Measurements from ENCODE around the gene SLC9A8.

Gene SLC9A8

DNA sequence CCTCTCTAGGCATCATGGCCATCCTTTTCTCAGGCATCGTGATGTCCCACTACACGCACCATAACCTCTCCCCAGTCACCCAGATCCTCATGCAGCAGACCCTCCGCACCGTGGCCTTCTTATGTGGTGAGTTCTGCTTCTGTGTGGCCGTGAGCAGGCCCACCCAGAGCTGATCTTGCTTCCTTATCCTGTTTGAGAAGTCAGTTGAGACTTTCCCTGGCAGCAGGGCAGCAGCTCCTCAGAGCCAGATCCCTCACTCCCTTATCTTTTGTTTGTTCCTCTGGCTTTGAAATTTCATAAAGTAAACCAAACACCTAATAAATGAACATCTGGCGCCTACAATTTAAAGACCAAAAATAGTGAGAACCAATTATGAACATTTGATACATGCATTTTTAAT is 62.1 kb downstream of the SLC9A8 start:
- DNase-seq (ENCODE audit: low read depth in 4 of 4, low spot score in 1 of 4), result no peak

DNA sequence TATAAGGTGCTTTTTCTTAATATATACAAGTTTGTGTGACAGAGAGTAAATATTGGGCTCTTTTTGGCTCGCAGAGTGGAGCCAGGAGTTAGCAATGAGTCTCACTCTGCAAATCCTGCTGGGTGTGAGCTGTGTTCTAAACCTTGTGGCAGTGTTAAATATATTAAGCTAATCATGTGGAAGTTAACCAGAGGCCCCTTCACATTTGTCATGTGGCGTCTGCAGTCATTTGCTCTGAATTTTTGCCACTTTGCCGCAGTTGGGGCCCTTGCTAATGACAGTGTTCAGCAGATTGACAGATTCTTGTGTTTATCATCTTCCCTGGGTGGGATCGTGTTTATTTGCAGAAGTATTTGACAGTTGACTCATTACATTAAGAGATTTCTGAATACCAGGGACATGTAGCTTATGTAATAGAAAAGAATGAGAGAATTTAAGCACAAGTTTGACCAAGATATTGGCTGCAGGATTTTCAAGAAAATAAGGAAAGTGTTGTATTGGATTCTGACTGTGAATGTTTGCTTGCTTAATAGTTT is 64.8 kb downstream of the SLC9A8 start:
- no peak for DNase-seq (ENCODE audit: low read depth in 4 of 4, low spot score in 1 of 4)

DNA sequence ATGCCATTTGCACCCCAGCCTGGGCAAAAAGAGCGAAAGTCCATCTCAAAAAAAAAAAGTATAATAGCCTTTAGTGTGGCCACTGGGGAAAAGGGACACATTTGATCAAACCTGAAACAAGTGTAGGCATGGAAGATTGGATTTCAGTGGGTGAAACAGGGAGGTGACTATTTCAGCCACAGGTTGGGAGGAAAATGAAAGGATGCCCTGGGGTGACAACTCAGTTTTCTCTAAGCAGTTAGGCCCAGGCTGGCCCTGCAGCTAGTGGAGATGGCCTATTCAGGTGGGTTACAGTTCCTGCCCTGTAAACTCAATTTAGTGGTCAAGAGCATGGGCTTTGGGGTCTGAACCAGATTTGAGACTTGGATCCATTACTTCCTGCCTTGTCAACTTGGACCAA is 66.3 kb downstream of the SLC9A8 start:
- no peak for DNase-seq (ENCODE audit: low read depth in 4 of 4, low spot score in 1 of 4)

DNA sequence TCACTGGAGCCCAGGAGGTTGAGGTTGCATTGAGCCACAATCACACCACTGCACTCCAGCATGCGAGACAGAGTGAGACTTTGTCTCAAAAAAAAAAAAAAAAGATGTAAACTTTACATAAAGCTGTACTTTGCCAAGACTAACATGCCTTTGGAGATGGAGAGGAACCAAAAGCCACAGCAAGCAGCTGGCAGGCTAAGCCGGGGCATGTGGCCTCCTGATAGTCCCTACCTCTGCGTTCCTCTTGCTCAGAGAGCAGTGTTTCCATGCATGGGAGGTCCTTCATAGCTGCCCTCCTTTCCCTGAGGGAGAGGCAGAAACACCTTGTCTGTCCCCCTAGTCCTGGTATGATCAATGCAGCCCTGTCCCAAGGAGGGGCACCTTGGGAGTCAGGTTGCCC is 67.5 kb downstream of the SLC9A8 start:
- no peak for DNase-seq (ENCODE audit: low read depth in 4 of 4, low spot score in 1 of 4)

DNA sequence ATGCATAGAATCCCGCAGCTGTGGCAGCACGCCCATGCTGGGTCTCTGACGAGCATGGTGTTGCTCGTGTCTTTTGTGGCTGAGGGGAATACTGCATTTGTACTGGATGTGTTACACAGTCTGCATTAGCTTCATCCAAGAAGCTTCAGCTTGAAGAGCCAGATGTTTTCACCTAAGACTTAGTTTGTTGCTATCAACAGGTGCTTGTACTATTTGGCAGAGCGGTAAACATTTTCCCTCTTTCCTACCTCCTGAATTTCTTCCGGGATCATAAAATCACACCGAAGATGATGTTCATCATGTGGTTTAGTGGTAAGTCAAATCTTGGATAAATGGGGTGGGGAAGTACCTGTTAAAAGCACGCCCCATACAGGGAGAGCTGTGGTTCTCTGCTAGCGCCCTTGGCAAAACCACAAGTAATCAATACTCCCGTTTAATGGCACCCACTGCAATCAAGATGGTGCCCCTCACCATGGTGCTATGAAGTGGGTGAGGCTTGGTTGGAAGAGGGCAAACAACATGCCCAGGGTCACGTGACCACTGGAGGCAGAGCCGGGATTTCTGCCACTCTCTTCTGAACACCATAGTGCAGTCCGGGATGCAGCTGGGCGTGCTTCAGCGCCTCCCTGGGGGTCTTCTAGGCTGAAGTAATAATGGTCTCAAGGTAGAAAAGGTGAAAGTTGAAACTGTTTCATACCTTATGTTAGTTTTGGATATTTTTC is 68.3 kb downstream of the SLC9A8 start:
- no peak for DNase-seq (ENCODE audit: low read depth in 4 of 4, low spot score in 1 of 4)

DNA sequence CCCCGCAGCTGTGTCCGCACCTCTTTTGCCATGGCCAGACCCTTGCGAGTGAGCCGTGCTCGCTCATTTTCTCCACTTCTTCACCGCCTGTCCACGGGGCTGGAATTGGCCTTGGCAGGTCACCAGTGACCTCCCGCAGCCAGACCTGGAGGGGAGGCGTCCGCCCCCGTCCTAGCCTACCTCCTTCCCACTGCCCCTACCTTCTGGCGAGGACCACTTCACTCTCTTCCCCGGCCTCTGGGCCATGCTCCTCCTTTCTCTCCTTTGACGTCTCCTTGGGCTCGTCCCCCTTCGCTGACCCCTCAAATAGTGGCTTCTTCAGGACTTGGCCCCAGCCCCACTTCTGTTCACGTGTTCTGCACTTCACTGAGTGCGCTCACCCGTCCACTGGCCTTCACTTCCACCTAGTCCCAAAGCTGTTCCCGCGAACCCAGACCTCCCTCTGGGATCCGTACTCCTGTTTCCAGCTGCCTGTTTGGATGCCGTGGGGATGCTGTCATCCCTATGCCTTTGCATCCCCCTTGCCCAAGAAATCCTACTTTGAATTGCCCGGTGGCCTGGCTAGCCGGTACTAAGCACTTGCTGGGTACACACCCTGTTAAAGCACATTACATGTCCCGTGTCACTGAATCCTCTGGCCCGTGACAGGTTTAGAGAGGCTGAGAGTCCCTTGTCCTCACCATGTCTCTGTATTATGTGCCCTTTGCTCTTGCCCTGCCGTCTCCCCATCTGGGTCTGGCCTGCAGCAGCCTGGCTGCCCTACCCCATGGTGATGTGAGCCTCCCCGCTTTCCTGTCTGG is 69.7 kb downstream of the SLC9A8 start:
- no peak for DNase-seq (ENCODE audit: low read depth in 4 of 4, low spot score in 1 of 4)

DNA sequence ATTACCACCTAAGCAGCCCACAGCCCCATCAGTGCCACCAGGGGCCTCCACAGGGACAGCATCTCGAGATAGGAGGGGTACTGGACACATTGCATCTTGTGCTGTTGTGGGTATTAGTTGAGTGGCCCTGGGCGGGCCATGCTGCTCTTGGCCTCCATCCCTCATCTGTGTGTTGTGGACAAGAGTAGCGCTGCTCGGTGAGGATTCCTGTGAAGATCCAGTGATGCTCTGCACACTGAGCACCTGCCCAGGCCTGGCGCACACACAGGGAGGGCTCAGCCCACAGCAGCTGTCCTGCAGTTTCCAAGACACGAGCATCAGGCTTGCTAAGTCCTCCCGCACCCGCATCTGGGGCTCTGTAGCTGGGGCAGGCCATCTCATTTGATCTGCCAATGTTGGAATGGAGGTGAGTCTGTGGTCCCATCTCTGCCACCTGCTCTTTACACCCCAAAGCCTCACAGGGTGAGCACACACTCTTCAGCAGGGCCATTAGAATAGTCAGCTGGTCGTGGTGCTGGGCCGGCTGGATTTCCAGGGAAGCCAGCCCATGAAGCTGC is 70.7 kb downstream of the SLC9A8 start:
- DNase-seq (ENCODE audit: low read depth in 4 of 4, low spot score in 1 of 4), result no peak

DNA sequence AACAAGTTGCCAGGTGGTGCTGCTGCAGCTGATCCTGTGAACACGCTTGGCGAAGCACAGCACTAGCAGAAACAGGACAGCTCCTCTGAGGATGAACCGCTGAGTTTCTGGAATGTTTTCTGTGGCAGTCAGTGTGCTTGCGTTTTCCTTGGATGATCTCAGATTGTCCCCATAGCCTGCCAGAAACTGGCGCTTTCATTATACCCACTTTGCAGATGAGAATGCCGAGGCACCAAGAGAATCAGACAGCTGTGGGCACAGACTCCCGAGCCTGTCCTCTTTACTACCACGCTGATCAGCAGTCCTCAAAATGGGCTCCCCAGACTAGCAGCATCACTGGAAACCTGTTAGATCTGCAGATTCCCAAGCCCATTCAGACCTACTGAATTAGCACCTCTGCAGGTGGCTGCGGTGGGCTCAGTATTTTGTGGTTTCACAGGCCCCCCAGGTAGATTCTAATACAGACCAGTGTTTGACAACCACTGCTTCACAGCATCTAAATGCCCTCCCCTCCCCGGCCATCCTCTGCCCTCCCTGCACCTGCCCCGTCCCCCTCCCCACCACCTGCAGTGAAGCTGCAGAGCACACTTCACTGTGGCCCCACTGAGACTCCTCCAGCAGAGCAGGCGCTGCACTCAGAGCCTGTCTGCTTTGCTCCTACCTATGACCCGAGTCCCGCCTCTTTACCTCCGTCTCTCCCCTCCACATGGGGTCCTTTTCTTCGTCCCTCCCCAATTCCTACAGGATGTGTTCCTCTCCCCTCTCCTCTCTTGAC is 73.1 kb downstream of the SLC9A8 start:
- DNase-seq (ENCODE audit: low read depth in 4 of 4, low spot score in 1 of 4), result no peak

DNA sequence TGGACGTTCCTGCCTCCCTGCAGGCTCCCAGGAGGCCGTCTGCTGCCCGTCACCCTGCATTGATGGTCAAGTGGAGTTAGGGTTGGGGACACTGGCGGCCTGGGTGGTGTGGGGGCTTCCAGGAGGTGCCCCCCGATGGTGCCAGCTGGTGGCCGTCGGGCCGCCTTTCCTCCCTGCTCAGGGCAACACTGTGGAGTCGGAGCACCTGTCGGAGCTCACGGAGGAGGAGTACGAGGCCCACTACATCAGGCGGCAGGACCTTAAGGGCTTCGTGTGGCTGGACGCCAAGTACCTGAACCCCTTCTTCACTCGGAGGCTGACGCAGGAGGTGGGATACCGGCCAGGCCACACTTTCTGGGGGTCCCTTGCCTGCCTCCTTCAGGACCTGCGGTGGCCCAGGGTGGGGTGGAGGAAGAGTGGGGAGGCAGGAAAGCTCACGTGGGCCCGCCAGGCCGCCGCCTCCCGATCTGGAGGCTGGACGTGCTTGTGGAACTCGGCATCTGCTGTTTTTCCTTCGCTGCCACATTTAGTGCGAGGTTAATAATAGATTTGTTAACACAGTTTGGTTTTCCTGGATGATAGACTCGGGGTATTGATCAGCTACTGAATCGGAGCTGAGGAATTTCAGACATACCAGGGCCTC is 74.1 kb downstream of the SLC9A8 start:
- no peak for DNase-seq (ENCODE audit: low read depth in 4 of 4, low spot score in 1 of 4)

DNA sequence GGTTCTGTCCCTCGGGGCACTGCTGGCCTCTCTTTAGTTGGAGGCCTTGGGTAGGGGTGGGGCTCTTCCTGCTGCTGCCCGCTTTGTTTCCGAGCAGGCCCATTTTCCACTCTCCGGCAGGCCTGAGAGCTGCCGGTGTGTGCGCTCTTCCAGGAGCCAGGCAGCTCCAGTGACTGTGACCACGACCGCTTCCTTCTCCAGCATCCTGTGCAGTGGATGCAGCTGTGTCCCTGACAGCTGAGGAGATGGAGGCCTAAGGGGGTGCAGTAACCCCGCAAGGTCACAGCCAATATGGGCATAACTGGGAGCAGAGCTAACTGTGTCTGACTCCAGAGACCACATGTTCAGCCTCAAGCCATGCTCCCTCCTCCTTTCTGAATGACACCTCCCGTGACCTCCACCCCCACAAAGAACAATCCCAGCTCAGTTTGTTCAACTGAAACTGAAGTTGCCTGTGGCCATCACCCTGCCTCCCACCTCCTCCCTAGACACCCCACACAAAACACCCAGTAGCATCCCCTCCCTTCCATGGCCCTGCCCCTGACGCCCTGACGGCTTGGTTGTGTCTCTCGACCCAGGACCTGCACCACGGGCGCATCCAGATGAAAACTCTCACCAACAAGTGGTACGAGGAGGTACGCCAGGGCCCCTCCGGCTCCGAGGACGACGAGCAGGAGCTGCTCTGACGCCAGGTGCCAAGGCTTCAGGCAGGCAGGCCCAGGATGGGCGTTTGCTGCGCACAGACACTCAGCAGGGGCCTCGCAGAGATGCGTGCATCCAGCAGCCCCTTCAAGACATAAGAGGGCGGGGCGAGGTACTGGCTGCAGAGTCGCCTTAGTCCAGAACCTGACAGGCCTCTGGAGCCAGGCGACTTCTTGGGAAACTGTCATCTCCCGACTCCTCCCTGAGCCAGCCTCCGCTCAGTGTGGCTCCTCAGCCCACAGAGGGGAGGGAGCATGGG is 74.9 kb downstream of the SLC9A8 start:
- no peak for DNase-seq (ENCODE audit: low read depth in 4 of 4, low spot score in 1 of 4)

DNA sequence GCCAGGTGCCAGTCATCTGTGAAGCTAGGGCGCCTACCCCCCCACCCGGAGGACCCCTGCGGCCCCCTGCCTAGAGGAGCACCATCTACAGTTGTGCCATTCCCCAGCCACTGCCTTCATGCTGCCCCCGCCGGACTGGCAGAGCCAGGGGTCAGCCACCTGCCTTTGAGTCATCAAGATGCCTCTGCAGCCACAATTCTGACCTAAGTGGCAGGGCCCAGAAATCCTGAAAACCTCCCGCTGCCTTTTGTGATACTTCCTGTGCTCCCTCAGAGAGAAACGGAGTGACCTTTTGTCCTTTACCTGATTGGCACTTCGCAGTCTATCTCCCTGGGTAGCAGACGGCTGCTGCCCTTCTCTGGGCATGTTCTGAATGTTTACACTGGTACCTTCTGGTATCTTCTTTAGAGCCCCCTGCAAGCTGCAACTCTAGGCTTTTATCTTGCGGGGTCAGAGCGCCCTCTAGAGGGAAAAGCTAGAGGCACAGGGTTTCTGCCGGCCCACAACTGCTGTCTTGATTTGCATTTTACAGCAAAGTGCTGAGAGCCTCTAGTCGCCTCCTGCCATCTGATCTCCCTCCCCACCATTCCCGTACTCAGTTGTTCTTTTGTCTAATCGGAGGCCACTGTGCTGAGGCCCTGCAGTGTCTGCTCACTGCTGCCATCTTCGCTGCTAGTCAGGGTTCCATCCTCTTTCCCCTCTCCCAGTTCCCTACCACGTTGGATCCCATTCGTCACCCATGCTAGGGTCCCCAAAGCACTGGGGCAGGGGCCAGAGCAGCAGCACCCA is 75.8 kb downstream of the SLC9A8 start:
- peak in 3 of 4 experiments; percentile 30 to 46 (median 41) for DNase-seq (ENCODE audit: low read depth in 4 of 4, low spot score in 1 of 4)

DNA sequence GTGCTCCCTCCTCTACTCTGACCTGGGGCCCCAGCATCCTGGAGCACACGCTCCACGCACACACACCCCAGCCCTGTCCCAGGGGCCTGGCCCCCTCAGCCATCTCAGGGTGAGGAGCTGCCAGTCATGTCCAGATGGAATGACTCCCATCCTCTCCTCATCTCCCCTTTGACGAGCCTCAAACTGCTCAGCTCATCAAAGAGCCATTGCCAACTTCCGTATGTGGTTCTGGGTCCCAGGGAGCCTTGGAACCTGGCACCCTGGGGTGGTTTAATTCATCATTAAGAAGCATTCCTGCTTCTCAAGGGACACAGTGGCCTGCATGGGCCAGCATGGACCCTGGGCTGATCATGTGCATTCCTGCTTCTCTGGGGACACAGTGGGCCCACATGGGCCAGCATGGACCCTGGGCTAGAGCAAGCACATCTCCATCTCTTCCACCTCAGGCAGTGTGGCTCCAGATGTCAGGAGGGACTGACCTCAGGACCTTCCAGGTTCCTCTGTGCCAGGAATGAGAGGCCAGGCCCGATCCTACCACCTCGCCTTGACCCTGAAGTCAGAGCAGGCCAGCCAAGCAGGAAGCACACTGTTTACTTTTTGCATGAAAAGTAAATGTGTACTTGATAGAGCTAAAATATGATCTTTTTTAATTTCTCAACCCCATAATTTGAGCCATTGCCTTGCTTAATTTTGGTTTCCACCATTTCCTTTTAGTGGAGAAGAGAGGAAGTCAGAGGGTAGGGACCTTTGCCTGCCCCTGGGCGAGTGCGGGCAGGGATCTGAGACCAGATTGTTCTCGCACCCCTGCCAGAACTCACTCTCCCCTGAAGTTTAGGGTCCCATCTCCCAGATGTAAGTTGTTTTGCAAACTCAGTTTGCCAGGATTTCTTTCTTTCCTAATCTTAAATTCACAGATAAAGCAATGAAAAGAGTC is 76.6 kb downstream of the SLC9A8 start:
- no peak for DNase-seq (ENCODE audit: low read depth in 4 of 4, low spot score in 1 of 4)

DNA sequence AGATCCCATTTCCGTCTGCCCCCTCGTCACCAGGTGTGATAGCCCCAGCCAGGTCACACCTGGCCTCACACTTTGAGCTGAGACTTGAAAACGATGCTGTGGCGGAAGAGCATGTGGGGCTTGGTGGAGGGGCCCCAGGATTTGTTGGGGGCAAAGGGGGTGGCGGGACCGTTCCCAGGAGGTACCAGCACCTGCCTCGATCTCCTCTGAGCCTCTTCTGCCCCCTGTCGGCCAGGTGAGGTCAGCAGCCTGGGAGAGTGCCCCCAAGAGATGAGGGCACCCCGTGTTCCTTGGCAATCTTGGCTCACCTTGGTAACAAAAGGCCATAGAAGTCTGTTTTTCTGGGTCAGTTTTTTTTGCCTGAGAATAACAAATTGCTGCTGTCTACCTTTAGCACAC is 77.3 kb downstream of the SLC9A8 start:
- DNase-seq (ENCODE audit: low read depth in 4 of 4, low spot score in 1 of 4), result no peak

DNA sequence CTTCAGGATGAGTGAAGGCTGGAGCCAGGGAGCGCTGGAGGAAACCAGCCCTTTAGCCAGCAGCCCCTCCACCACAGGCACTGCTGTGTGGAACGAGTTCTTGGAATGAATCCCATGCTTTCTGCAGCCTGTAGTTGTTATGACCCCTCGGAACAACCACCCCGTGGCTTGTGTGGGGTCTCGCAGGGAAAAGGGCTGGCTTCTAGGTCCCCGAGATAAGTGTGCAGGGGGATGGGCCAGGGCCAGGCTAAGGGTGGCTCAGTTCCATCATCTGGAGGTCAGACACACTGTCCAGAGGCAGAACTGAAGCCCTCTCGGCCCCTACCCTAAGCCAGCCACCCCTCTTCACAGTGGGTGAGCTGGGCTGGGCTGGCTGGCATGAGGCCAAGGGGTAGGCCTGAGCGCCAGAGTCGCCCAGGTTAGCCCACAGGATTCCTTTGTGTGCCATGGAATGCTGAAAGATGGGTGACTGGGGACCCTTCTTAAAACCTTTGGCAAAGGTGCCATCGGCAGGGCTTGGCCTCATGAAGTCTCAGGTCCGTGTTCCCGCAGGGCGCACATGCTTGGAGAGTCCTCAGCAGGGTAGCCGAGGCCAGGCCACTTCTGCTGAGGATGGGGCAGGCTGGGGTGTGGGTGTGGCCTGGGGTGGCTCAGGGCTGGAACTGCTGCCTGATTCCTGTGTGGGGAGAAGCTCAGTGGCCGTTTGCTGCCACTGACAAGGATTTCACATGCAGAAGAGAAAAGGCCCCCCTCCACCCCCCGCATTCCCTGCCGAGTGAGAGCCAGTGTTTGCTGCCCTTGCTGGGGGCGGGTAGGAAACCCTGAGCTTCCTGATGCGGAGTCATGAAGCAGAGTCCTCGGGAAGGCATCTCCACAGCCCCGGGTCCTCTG is 78.1 kb downstream of the SLC9A8 start:
- no peak for DNase-seq (ENCODE audit: low read depth in 4 of 4, low spot score in 1 of 4)

DNA sequence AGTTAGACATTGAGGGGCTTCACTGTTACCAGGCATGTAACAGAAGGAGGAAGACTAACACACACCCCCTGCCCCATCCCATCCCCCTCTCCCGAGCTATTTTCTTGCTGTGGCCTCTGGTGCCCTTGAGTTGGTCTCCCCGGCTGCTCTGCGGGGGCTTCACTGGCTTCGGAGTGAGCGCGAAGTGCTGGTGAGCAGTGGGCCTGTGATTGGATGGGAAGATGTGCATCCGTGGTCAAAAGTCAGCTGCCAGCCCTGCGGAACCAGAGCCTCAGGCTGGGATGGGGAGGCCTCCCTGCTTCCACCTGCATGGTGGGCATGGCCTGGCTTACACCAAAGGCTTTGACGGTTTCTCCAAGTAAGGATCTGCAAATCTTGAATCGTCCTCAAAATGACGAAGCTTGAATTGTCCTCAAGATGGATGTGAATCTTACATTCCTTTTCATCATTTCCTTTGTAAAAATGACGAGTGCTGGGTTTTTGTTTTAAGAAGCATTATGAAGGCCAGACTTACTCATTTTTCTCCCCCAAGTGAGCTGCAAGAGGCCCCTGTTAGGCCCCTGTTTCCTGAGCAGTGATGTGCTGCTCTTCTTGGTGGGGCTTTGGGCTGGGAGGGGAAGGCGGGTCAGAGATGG is 79.0 kb downstream of the SLC9A8 start:
- DNase-seq (ENCODE audit: low read depth in 4 of 4, low spot score in 1 of 4), result no peak

DNA sequence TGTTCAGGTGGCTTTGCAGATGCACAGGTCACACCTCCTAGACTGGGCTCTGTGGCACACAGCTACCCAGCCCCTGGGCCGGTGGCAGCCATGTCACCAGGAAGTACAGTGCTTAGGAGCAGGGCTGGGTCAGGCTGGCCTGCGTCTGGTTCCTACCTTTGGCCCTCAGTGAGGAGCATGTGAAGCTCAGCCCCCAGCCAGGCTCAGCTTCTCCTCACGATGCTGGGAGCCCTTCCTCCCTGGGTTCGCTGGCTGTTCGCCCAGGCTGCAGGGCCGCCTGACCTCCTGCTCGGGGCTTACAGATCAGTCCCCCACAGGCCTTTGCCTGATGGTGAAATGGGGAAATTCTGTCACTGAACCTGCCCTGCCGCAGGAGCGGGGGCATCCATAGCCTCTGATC is 79.6 kb downstream of the SLC9A8 start:
- no peak for DNase-seq (ENCODE audit: low read depth in 4 of 4, low spot score in 1 of 4)

Data from stimulated activated CD4-positive, alpha-beta T cell treated with anti-CD3 and anti-CD28 coated beads, Interleukin-1b, Interleukin-23, amount 100 ng/mL, for 24 hours (primary cell).